Measurements from ENCODE around the gene PIGT. TPM values are rescaled to one million over a fixed set of nuclear protein-coding genes. Genes with fewer than 3 reads are reported as not detected.

Gene PIGT
- total RNA-seq, 2 donors from 2014 or later = 38.6 to 50.3 TPM

DNA sequence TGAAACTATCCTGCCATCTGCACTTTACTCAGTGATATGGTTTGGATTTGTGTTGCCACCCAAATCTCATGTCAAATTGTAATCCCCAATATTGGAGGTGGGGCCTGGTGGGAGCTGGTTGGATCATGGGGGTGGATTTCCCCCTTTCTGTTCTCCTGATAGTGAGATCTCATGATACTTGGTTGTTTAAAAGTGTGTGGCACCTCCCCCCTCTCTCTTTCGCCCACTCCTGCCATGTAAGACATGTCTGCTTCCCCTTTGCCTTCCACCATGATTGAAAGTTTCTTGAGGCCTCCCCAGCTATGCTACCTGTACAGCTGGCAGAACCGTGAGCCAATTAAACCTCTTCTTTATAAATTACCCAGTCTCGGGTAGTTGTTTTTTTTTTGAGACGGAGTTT is 18.0 kb downstream of the PIGT start:
- TF ChIP-seq POLR2A (IDR thresholded peaks at IDR 0.05) (no peak), CTCF (IDR thresholded peaks at IDR 0.05) (no peak)
- intact Hi-C loops (cut with DNase I) = no loop called here
- peaks cover 7% of the 10 kb centered on the region for H3K4me1 ChIP-seq
- no peaks in the 10 kb centered on the region for H3K9me3 ChIP-seq
- WGBS, 2 donors = 88 to 94% methylated on average over 4 of the region's 4 CpGs
- DNase-seq (no peak), ATAC-seq (no peak)
- H3K36me3 ChIP-seq (replicated peaks in 1 of 2; ENCODE audit: insufficient read depth in 1 of 2, low read depth in 2 of 2) = no peaks in the 10 kb centered on the region
- H3K27me3 ChIP-seq = no peaks in the 10 kb centered on the region
- H3K27ac ChIP-seq = no peak overlapping the region
- H3K4me3 ChIP-seq = no peak overlapping the region

DNA sequence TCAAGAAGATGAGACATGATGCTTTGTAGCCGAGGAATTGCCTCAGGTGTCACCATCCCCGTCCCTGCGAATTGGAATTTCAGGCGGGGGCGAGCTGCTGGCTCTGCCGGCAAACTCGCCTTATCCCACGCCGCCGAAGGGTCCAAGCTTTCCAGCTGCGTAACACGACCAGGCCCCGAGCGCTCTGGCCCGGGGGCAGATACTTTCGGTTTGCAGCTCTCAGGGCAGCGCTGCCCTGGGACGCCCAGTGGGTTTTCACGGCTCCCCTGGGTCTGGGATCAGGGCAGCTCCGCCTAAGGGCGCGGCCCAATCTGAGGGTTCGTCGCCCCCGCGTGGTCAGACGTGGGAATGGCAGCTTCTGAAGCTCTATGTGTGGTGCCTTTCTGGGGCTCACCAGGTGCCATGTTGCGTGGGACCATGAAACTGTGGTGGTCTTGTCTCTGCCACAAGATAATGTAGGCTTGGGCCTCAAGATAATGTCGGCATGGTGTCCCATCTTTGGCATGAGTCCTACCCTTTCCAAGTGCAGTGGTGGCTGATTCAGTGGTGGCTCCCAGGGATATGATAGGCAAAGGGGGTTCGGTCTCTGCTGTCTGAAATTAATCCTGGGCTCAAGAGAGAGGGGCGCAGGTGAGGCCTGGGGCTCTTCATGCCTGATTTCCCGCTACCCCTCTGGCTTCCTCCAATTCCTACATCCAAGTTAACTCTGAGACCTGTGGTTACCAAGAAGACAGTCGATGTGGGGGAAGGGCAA is 21.0 kb downstream of the PIGT start:
- TF ChIP-seq POLR2A (IDR thresholded peaks at IDR 0.05) = peak in 2 of 3 donors; percentile 46 to 51
- TF ChIP-seq CTCF (IDR thresholded peaks at IDR 0.05) = peak; percentile 85 to 97 (median 95)
- Histone ChIP-seq H3K9me3 (no peaks in the 10 kb centered on the region), H3K27ac (peak overlapping the region; percentile 47 to 79 (median 70)), H3K36me3 (replicated peaks in 1 of 2; ENCODE audit: insufficient read depth in 1 of 2, low read depth in 2 of 2) (no peaks in the 10 kb centered on the region), H3K4me1 (peaks cover 7% of the 10 kb centered on the region), H3K4me3 (peak overlapping the region; percentile 23 to 29), H3K27me3 (no peaks in the 10 kb centered on the region)
- ATAC-seq (peak; percentile 98), DNase-seq (peak; percentile 89 to 93 (median 90))
- 7 to 14% methylated on average over 16 to 33 of the region's 33 CpGs for WGBS, 2 donors
- intact Hi-C loops (cut with DNase I) = no loop called here

GRCh38 chr20:45440424-45440823 is 24.5 kb downstream of the PIGT start:
- Histone ChIP-seq H3K4me1 (peaks cover 7% of the 10 kb centered on the region), H3K4me3 (no peak overlapping the region), H3K27ac (no peak overlapping the region), H3K36me3 (replicated peaks in 1 of 2; ENCODE audit: insufficient read depth in 1 of 2, low read depth in 2 of 2) (no peaks in the 10 kb centered on the region), H3K27me3 (no peaks in the 10 kb centered on the region), H3K9me3 (no peaks in the 10 kb centered on the region)
- no peak for TF ChIP-seq POLR2A (IDR thresholded peaks at IDR 0.05)
- no peak for DNase-seq
- WGBS, 2 donors = 65 to 77% methylated on average over 3 of the region's 3 CpGs
- ATAC-seq = no peak
- intact Hi-C loops (cut with DNase I) = loop anchor here (5.0 kb wide), 1 partner anchor 123 kb away; no protein-coding TSS in a partner anchor

GRCh38 chr20:45440891-45441685 is 25.1 kb downstream of the PIGT start:
- WGBS, 2 donors = 59 to 62% methylated on average over 5 of the region's 5 CpGs
- no peak for DNase-seq
- Histone ChIP-seq H3K4me1 (peaks cover 7% of the 10 kb centered on the region), H3K27me3 (no peaks in the 10 kb centered on the region), H3K9me3 (no peaks in the 10 kb centered on the region), H3K27ac (no peak overlapping the region), H3K4me3 (no peak overlapping the region), H3K36me3 (replicated peaks in 1 of 2; ENCODE audit: insufficient read depth in 1 of 2, low read depth in 2 of 2) (no peaks in the 10 kb centered on the region)
- intact Hi-C loops (cut with DNase I) = loop anchor here (5.0 kb wide), 1 partner anchor 124 kb away; no protein-coding TSS in a partner anchor
- ATAC-seq = no peak
- TF ChIP-seq POLR2A (IDR thresholded peaks at IDR 0.05) (no peak), CTCF (IDR thresholded peaks at IDR 0.05) (no peak)

DNA sequence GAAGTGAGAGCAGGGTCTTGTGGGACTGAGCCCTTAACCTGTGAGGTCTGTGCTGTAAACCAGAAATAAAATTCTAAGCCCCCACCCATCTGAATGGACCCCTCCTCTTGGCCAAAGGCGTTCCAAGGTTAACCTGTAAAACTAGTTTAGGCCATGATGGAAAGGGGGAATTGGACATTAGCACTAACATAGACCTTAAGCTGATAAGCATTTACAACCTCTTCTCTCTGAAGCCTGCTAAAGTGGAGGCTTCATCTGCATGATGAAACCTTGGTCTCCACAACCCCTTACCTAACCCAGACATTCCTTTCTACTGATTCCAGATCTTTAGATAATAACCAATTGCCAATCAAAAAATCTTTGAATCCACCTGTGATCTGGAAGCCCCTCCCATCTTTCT is 25.8 kb downstream of the PIGT start:
- TF ChIP-seq CTCF (IDR thresholded peaks at IDR 0.05) (no peak), POLR2A (IDR thresholded peaks at IDR 0.05) (no peak)
- Histone ChIP-seq H3K27ac (no peak overlapping the region), H3K9me3 (no peaks in the 10 kb centered on the region), H3K4me1 (peaks cover under 1% of the 10 kb centered on the region), H3K4me3 (no peak overlapping the region), H3K36me3 (replicated peaks in 1 of 2; ENCODE audit: insufficient read depth in 1 of 2, low read depth in 2 of 2) (no peaks in the 10 kb centered on the region), H3K27me3 (no peaks in the 10 kb centered on the region)
- no peak for ATAC-seq
- WGBS, 2 donors = 54 to 63% methylated on average over 1 of the region's 1 CpG
- no peak for DNase-seq
- intact Hi-C loops (cut with DNase I) = loop anchor here (5.0 kb wide), 1 partner anchor 124 kb away; no protein-coding TSS in a partner anchor

All from body of pancreas (tissue), 4 donors.